ENCODE results near the gene COASY. TPM values are rescaled to one million over a fixed set of nuclear protein-coding genes. Genes with fewer than 3 reads are reported as not detected.

Gene COASY
- total RNA-seq, 2 donors from 2014 or later = 52.6 to 80.5 TPM

GRCh38 chr17:42514279-42514678 is 47.7 kb upstream of the COASY start:
- Histone ChIP-seq H3K27ac (peak overlapping the region; percentile 52 to 58), H3K27me3 (replicated peaks; ENCODE audit: insufficient read depth) (no peaks in the 10 kb centered on the region), H3K4me3 (no peak overlapping the region), H3K4me1 (replicated peaks) (peaks cover 7% of the 10 kb centered on the region), H3K9me3 (no peaks in the 10 kb centered on the region), H3K36me3 (no peaks in the 10 kb centered on the region)
- intact Hi-C loops (cut with DNase I) = loop anchor here (5.0 kb wide), 1 partner anchor 192 kb away; no protein-coding TSS in a partner anchor
- TF ChIP-seq CTCF (IDR thresholded peaks at IDR 0.05) (no peak), POLR2AphosphoS5 (IDR thresholded peaks at IDR 0.05) (no peak), POLR2A (IDR thresholded peaks at IDR 0.05) (no peak)
- WGBS = 94% methylated on average over 11 of the region's 11 CpGs
- no peak for DNase-seq (ENCODE audit: low spot score)

GRCh38 chr17:42514867-42515266 is 47.1 kb upstream of the COASY start:
- intact Hi-C loops (cut with DNase I) = loop anchor here (5.0 kb wide), 2 partner anchors 193 to 203 kb away; no protein-coding TSS in a partner anchor
- TF ChIP-seq POLR2A (IDR thresholded peaks at IDR 0.05) (no peak), CTCF (IDR thresholded peaks at IDR 0.05) (no peak), POLR2AphosphoS5 (IDR thresholded peaks at IDR 0.05) (peak; percentile 38)
- no peaks in the 10 kb centered on the region for H3K9me3 ChIP-seq
- H3K27ac ChIP-seq = peak overlapping the region; percentile 52 to 58
- 56% methylated on average over 8 of the region's 8 CpGs for WGBS
- H3K27me3 ChIP-seq (replicated peaks; ENCODE audit: insufficient read depth) = no peaks in the 10 kb centered on the region
- no peak for DNase-seq (ENCODE audit: low spot score)
- H3K4me1 ChIP-seq (replicated peaks) = peaks cover 8% of the 10 kb centered on the region
- H3K36me3 ChIP-seq = no peaks in the 10 kb centered on the region
- H3K4me3 ChIP-seq = no peak overlapping the region

- intact Hi-C loops (cut with DNase I) = loop anchor here (5.0 kb wide), 1 partner anchor 205 kb away; no protein-coding TSS in a partner anchor
- 23% methylated on average over 9 of the region's 9 CpGs for WGBS
- peak; percentile 77 for DNase-seq (ENCODE audit: low spot score)
These were observed 44.4 kb upstream of the COASY start for GRCh38 chr17:42517516-42517915.

GRCh38 chr17:42518046-42518754 is 43.7 kb upstream of the COASY start:
- TF ChIP-seq POLR2AphosphoS5 (IDR thresholded peaks at IDR 0.05) = peak; percentile 89
- peak; percentile 36 for TF ChIP-seq POLR2A (IDR thresholded peaks at IDR 0.05)
- no peak for TF ChIP-seq CTCF (IDR thresholded peaks at IDR 0.05)
- Histone ChIP-seq H3K27me3 (replicated peaks; ENCODE audit: insufficient read depth) (no peaks in the 10 kb centered on the region), H3K36me3 (no peaks in the 10 kb centered on the region), H3K4me1 (replicated peaks) (peaks cover 8% of the 10 kb centered on the region), H3K4me3 (no peak overlapping the region), H3K27ac (peak overlapping the region; percentile 87 to 93), H3K9me3 (no peaks in the 10 kb centered on the region)
- intact Hi-C loops (cut with DNase I) = loop anchor here (2.0 to 5.0 kb wide), 3 partner anchors 95 to 206 kb away; partner anchors contain the start of gene CAVIN1
- peak; percentile 71 for DNase-seq (ENCODE audit: low spot score)
- WGBS = 17% methylated on average over 9 of the region's 9 CpGs

More at GRCh38 chr17:42517516-42517915, 44.4 kb upstream of the COASY start:
- TF ChIP-seq POLR2A (IDR thresholded peaks at IDR 0.05) (no peak), POLR2AphosphoS5 (IDR thresholded peaks at IDR 0.05) (peak; percentile 82), CTCF (IDR thresholded peaks at IDR 0.05) (peak; percentile 82 to 96 (median 92))
- H3K27me3 ChIP-seq (replicated peaks; ENCODE audit: insufficient read depth) = no peaks in the 10 kb centered on the region
- H3K4me3 ChIP-seq = no peak overlapping the region
- H3K4me1 ChIP-seq (replicated peaks) = peaks cover 8% of the 10 kb centered on the region
- peak overlapping the region; percentile 87 to 93 for H3K27ac ChIP-seq
- no peaks in the 10 kb centered on the region for H3K36me3 ChIP-seq
- no peaks in the 10 kb centered on the region for H3K9me3 ChIP-seq

Measured in prostate gland (tissue), 2 donors.